HG03066 (cell line): ENCODE measurements around the gene HDGFL2.

Source experiments
- ATAC-seq: cut with Tn5 transposase; IDR thresholded peaks from one replicate; pipeline ENCODE4 v1.9.1; 2021; ENCODE audit warnings: low read depth; ENCODE audit not compliant: unreplicated experiment

The HDGFL2 gene

GRCh38 chr19:4444765-4445741, 27.0 kb upstream of the HDGFL2 start:
- ATAC-seq, result no peak

DNA sequence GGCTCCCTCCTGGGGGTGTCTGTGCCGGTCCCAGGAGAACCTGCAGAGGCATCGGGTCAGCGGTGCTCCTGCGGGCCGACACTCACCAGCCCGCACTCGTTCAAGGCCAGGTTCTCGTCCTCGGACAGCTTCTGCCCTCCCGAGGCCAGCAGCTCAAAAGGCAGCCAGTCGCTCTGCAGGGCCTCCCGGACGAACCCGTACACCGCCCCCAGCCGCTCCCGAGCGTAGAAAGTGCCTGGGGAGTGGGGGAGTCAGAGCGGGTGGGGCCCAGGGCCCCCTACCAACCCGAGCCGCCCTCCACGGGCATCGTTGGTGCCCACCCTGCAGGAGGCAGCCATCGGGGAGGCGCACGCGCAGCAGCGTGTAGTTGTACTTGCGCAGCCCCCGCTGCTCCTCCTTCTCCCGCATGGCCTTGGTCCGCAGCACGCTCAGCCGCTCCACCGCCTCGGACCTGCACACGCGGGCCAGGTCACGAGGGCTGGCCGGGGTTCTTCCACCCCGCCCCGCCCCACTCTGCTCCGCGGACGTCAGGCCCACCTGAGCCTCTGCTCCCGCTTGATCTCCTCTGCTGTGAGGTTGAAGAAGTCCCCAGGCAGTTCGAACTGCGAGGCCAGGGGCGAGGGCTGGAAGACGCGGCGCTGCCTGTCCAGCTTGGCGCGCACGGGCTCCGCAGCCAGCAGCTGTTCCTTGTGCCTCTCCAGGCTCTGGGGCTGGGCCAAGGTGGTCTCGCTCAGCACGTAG, 26.0 kb upstream of the HDGFL2 start:
- no peak for ATAC-seq

DNA sequence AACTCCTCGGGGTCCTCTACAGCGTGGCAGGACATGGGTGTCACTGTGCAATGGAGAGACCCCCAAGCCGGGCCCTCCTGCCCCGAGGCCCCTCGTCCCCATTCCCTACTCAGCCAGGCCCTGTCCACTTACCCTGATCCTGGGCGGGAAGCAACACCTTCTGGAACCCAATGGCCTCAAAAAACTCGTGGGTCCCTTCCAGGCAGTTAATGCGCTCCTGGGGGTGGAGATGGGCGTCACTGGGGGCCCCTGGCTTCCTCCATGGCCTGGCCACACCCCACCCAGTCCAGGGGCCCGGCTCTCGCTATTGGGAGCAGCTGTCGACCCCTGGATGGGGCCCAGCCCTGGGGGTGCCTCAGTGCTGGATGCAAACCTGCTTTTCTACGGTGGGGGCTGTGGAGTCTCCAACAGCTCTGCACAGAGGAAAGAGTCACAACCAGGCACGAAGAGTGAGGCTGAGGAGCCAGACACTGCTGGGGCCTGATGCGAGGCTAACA, 25.3 kb upstream of the HDGFL2 start:
- ATAC-seq, result no peak

- no peak for ATAC-seq
Measured at GRCh38 chr19:4447327-4448146, 24.6 kb upstream of the HDGFL2 start.

- no peak for ATAC-seq
Measured at GRCh38 chr19:4448147-4448985, 23.7 kb upstream of the HDGFL2 start.

DNA sequence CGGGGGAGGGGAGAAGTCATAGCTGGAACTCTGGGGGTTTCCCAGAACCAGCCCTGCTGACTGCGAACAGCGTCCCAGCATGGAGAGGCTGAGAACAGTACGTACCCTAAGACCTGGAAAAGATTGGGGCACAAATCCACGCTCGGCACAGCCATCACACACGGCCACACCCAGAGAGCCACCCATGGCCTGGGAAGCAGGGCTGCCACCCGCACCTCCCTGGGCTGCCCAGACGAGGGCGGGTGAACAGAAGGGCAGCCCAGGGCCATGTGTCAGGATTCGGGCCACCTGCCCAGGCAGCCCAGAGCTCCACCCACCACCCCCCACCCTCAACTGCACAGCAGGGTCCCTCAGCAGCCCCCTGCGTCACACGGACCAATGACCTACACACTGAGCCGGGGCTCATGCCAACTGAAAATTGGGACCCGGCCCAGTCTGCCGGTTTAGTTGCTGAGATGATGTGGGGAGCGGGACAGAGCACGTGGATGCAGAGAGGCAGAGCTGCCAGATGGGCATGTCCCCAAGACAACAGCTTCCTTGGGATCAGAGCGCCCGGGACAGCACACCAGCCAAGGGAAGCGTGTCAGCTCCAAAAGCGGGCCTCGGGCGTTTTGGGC, 23.0 kb upstream of the HDGFL2 start:
- ATAC-seq, result no peak

- no peak for ATAC-seq
Measured at GRCh38 chr19:4449639-4450028, 22.5 kb upstream of the HDGFL2 start.

DNA sequence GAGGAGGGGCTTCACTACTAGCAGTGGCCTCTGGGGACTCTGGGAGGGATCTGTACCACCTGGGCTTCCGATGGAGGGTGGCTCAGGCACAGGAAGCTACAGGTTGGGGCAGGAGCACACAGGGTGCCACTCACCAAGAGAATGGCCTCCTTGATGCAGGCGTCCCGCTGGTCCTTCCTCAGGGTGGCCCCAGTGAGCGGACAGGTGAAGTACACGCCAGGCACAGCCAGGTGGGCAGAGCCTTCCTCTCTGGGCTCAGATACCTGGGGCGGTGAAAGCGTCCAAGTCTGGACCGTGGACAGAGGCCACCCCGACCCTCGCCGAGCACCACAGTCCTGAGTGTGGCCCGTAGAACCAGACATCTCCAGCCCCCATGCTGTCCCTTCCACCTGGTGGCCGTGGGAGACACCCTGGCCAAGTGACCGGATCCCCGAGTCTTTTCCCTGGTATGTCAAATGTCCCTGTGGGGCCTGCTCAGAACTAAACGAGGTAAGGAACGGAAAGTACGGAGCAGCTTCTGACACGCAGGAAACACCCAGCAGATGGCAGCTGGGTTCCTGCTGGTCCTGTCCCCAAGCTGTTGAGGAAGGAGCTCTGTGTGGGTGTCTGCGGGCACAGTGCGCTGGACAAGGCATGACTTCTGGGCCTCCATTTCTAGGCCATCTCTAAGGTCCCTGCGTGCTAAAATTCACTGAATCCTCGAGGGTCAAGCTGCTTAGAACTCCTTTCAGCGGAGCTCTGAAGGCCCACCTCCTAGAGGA, 19.7 kb upstream of the HDGFL2 start:
- no peak for ATAC-seq

DNA sequence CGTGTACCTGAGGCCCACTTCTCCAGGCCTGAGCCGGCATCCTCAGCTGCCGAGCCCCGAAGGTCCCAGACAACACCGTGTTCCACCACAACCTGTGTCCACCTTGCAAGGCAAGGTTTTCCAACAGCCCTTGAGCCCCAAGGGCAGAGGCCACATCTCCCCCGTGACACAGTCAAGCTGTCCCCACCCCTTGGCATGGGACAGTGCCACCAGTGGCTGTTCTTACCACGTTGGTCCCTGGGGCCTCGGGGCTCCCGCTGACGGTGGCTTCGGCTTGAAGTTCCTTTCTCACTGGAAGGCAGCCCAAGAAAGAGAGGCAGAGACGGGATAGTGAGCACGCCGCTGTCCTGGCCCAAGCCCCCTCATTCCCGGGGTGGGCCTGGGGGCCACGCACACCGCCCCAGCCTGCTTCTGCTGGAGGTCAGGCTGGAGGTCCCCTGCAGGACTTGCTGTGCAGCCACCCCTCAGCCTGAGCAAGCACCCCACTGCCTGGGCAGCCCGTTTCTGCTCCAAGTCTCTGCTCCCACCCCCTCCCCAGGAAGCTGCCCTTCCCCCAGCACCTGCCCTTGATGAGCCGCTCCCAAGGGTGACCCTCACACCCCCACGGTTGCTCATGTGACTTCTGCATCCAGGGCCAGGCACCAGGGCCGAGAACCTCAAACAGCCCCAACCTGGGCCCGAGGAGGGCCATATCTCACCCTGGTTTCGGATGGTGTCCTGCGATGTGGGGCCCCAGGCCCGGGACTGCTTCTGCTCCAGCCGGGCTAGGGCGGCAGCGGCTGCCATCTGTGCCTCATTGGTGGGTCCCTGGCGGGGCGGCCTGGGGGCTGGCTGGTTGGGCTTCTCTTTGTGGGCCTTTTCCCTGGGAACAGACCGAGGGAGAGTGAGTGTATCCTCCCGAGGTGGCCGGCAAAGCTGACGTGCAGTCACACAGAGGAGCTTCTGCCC, 18.6 kb upstream of the HDGFL2 start:
- ATAC-seq, result no peak

GRCh38 chr19:4454747-4455718, 17.1 kb upstream of the HDGFL2 start:
- no peak for ATAC-seq

GRCh38 chr19:4455719-4456475, 16.2 kb upstream of the HDGFL2 start:
- ATAC-seq, result no peak

DNA sequence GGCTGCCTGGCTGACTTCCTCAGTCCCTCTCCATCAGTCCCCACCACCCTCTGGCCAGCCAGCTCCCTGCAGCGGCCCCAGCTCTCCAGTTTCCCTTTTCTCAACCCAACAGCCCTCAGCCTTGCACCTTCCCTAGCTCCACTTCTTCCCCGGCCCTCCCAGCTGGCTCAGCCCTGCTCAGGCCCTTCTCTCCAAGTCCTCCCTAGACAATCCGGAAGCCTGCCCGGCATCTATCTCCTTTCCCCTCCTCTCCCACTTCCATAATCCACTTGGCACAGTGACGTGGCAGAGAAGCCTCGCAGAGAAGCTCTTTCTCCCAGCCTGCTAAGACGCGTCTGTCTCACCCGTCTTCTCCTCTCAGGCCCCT, 15.6 kb upstream of the HDGFL2 start:
- ATAC-seq, result no peak

DNA sequence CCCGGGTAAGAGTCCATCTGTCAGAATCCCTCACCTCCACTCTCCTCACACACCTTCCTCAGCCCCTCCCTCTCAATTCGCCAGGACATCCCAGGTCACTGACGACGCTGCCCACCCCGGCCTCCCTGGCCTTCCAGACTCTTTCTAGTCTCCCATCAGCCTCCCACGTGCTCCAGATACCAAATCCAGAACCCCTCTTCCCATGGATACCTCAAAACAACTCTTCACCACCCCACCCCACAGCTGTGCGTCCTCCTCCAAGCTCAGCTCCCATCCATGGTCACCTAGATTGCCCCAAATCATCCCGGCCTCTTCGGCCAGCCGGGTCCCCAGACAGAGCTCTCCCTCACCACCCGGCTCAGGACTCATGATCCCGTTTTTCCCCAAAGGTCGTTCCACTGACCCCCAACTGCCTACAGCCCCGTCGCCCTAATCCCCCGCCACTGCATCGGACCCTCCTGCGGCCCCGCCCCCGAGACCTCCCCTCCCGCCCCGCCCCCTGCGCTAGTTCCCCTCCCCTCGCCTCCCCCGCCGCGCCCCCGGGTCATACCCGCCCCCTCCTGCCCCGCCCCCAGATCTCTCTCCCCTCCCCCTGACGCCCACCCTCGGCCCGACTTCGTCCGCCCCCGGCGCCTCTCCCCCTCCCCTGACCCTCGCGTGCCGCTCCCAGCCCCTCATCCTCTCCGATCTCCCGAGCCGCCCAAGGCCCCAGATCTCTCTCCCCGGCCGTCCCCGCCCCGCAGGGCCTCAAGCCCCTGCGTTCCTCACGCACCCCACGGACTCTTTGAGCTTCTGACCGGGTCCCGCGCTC, 15.0 kb upstream of the HDGFL2 start:
- ATAC-seq, result peak; percentile 11

- peak; percentile 69 for ATAC-seq
Measured at GRCh38 chr19:4457654-4458395, 14.3 kb upstream of the HDGFL2 start, which contains the start of gene UBXN6. Gene UBXN6 (minus strand): TSS chr19:4457794. CDS start chr19:4457697, 97 bp downstream.
